ENCODE results near the gene DIPK1A.
"Not testable (repeated sequence)": the region's sequence is repeated elsewhere in the genome, so short reads cannot be mapped to it uniquely, and the experiment has no call there.

Gene DIPK1A

DNA sequence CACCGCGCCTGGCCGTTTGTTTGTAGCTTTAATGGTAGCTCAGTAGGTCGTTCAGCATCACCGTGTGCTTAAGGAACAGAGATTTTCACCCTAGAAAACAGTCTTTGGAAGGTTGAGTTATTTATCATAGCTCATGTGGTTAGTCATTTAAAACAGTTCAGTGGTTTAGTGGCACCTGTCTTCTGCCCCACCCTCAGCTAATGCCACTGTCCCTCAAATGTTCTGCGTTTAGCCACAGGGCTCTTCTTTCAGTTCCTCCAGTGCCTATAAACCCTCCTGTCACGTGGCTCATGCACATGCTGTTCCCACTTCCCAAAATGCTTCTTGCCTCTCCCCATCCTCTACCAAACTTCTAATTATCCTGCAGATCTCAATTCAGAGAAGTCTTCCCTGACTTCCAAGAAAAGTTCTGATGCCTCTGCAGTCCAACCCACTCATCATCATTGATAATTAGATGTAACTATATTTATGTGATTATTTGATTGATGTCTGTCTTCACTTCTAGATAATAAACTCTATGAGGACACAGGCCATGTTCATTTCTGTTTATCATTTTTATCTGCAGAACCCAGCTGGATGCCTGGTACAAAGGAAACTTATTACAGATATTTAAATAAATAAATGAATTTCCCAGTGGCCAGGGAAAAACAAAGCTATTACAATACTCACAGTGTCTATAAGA, 14.4 kb upstream of the DIPK1A start:
- DNase-seq = peak; percentile 76

DNA sequence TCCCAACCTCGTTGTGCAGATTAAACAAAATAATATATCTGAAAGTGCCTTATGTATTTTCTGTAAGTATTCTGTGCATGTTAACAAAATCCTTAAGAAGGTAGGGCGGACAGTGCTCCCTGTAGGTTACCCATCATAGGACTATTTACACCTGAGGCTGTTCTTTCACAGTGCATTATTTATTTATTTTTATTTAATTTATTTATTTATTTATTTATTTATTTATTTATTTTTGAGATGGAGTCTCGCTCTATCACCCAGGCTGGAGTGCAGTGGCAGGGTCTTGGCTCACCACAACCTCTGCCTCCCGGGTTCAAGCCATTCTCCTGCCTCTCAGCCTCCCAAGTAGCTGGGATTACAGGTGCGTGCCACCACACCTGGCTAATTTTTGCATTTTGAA, 12.8 kb upstream of the DIPK1A start:
- not testable (repeated sequence) for DNase-seq

DNA sequence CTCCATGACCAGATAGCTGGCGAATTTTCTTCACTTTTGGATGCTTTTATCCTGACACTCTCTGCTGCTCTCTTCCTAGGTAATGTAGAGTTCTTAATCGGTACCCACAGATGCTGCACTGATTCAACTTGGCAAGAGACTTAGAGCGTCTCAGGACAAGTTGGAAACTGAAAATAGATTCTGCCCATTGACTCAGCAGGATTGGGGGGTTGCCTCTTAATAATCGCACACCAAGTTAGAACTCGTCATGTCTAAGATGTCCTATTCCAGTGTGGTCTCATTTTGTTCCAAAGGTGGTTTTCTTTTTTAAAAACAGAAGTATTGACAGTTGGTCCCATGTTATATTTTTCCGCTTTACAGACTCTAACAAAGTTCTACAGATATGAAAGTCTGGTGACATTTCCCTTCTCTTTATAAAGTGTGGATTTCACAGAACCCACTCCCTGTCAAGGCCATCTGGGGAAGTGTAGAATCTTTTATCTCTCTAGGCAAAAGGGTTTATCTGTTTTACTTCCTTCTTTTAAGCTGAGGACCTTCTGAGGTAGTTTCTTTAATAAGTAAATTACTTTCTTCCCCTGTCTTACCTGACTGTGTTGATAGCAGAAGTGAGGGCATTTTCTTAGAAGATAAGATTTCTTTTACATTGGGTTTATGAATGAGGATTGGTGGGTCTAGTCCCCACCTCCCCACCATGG, 12.1 kb upstream of the DIPK1A start:
- DNase-seq = peak; percentile 67

DNA sequence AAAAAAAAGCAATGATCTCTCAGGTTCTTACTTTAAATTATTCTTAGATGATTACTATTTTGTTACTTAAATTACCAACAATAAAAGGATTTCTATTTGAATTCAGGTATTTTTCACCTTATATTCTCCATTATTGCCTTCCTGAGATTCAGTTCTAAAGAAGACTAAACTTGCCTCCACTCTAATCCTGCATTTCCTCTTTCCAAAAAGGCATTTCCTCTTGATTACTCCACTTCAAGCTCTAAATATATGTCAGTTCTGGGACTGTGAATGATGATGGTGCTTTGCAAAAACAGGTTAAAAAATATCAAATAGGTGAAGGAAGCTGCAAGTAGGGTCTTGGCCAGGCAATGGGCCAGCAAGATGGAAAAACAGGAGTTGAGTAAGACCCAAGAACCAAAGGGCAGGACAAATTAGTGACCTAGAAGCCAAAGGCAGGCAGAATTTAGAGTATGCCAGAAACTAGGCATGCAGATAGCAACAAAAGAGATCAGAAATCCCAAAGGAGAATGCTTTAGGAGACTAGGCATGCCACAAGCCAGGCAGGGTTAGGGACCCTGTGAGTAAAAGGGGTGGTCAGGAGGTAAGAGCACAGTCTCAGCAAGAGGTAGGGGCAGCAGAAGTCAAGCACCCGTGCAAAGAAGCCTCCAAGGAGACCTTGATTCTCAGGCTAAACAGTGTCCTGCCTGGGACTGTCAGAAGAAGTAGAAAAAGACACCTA, 11.3 kb upstream of the DIPK1A start:
- no peak for DNase-seq

DNA sequence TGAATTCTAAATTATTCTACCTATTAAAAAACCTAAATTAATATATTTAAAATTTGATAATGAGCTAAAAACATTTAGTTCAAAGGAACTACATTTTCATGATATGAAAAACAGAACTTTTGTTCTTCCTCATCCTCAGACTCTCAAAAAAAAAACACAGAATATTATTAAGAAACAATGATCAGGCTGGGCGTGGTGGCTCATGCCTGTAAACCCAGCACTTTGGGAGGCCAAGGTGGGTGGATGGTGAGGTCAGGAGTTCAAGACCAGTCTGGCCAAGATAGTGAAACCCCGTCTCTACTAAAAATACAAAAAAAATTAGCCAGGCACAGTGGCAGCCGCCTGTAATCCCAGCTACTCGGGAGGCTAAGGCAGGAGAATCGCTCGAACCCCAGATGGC, 10.7 kb upstream of the DIPK1A start:
- not testable (repeated sequence) for DNase-seq

DNA sequence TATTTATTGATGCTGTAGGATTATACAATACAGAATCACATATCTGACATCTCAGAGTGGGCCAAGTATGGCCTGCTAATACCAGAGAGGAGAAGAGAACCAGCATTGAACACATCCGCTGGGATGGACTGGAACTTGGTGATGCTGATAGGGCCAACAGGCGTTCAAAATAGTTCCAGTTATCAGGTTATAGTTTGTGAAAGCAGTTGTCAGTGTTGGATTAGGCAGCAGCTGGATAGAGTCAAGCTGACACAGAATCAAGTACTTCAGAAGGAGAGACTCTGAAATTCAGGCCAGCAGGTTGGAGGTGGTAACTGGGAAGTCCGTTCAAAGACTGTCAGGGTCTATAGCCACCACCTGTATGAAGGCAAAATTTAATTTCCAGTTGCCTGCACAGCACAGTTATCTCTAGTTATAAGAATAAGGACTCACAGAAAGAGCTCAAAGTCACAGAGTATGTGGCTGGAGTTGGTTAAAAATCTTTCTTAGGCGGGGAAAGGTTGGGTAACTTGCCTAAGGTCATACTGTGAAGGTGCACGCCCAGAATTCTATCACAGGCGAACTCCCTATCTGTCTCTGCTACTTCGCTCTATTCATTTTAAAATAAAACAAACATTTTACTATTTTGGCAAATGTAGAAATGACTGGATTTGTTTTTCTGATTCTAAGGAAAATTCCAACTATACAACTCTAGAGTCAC, 9.9 kb upstream of the DIPK1A start:
- no peak for DNase-seq

DNA sequence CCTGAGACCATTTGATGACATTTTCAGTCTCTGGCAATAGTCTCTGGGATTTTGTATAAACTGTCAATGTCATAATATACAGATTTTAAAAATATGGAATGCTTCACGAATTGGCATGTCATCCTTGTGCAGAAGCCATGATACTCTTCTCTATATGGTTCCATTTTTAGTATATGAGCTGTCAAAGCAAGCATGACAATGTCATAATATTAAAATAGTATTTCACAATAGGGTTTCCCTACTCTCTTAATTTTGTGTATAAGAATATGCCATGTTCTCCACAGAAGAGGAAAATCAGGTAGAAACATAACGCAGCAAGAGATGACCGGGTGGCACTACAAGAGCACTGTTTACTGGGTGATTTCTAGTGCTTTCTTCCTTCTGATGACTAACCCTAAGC, 8.3 kb upstream of the DIPK1A start:
- no peak for DNase-seq

DNA sequence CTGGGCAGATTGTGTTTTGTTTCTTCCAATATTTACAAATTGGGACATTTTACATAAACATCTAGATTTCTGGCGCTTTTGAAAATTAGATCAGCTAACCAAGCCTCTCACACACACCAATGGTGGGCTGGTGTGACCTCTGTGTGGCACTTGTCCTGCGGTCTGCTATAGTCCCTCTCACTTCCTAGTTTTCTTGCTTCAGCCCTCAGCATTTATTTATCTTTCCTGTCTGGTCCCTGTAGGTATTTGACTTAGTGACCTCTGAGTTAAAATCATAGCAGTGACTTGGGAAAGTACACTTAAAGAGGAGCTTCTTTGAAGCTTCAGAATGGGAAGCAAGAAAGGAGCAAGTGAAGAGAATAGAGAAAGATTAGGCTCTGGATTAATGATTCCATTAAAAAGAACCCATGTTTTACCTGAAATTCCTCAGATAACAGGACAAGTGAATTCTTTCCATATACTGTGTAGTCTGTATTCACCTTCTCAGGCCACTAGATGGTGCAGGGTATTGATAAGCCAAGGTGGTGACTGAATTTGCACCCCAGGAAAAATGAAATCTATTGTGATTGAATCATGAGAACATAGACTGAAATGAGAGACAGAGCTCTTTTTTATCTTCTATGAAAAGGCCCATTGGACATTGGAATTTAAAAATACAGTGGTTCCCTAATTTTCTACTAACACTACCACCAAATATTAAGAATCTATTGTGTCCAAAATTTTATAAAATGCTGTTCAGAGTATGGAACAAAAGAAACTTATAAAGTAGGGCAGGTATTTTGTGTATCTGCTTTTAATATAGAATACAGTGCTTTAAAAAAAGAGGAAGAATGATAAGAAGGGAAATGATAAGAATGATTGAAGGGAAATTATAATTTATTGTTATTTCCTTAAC, 7.1 kb upstream of the DIPK1A start:
- peak; percentile 61 for DNase-seq

DNA sequence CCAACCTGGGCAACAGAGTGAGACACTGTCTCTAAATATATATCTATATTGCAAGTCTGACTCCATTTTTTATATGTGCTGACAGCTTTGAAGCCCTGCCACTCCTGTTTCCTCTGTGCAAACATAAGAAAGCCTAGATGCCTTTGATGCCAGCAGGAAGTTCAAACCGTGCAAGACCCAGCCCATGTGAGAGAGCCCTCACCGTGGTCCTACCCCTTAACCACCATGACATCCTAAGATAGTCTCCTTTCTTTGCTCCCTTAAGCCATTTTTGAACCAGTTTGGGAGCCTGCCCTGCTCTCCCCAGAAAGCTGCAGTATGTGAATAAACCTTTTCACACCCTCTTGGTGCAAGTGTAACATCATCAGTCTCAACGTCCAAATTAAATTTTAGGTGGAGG, 3.7 kb upstream of the DIPK1A start:
- no peak for DNase-seq

DNA sequence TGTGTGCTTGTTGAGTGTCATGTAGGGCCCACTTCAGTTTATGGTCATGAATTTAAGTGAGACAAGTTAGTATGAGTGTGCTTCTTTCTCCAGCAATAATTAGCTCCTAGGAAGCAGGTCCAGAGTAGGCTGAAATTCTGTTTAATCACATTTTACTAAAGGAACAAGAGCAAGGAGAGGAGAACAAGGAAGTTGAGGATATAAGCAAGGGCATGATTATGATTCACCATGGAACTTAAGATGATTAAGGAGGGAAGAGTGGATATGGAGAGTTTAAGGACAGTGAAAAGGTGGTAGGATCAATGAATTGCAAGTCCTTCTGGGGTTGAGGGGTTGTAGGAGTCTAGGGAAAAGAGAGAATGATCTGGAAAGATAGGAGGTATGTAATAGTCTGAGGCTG, 3.1 kb upstream of the DIPK1A start:
- DNase-seq = no peak

DNA sequence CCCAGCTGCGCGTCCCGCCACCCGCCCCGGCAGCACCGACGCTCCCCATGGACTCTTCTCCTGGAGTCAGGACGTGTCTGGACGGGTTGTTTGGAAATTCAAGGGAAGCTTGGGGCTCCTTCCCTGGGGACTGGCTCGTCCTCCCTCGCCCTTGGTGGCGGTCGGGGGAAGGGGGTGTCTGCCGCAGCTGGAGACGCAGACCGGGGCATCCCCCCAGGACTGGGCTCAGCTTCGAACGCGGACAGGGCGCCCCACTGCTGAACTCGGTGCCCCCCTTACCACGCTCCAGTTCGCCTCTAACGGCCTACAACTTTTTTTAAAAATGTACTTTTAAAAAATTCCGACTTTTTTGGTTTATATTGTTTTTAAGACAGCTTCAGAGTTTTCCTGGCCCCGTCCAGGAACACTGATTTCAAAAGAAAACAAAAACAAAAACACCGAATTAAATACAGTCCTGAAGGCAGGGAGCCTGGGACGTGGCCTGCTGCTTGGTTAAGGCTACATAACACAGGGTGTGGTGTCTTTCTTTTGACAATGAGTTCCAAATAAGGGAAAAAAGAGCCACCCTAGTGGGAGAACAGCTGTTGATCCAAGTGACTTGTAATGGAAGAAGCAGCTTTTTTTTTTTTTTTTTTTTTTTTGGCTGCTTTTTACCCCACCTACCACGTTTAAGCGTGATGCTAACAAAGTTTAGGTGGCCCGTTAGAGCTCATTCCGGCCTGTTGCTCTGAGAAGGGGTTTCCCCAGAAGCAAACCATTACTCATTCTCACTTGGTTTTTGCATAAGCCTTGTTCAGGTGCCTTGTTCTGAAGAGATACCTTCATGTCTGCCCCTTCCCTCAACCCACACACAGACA, 862 bp upstream of the DIPK1A start:
- DNase-seq = peak; percentile 92

DNA sequence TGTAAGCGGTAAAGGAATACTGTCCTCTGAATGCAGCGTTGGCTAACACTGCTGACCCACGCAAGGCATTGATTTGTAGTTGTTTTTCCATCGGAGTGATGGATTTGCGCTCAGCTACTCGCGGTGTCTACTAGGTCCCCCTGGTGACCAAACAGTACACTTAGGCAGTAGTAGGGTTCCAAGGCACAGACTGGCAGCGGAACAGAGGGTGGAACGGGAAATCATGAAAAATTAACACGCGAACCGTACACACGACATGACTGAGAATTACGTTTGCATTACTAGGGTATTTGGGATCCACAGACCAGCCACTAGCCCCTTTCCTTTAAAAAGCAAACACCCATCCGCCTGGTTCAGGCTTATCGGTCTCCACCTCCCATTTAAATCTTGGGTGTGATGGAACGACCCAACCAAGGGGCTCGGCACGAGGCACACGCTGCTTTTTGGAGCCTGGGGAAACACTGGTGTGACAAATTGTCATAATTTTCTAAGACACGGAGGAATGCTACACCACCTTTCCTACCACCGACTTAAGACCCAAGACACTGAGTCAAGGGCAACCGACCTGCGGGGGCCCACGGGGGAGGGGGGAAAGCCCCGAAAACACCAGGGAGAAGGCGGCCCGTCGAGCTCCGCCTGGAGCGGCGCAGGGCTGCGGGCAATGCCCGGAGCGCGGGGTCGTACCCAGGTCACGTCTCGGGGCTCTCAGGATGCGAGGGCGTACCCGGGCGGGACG, 699 bp downstream of the DIPK1A start:
- peak; percentile 84 for DNase-seq

DNA sequence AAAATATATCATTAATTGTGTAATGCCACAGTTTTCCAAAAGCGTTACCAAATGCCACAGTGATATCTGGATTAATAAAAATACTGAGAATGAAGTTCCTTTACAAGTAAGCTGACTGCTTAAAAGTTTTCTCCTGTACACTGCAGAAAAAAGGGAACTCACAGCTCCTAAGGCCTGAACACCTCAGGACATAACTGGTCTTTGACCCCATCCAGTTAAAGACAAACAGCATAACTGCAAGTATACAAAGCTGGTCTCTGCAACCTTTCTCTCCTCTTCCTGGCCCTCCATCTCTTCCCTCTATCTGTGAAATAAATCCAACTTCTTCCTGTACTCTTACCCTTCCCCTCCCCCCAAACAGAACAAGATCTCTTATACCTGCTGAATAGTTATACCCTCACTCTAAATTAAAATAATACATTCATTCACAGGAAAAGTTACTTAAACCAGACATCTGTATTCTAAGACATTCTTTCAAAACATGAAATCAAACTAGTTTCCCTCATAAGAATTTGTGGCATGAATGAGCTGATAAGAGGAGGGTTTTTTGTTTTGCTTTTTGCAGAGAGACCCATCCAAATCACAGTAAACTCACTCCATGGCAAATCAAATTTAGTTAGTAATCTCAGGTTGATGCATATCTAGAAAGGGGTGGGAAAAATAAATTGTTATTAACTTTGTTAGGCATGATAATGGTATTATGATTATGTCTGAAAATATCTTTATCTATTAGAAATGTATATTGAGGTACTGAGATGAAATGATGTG, 2.9 kb downstream of the DIPK1A start:
- DNase-seq = no peak

DNA sequence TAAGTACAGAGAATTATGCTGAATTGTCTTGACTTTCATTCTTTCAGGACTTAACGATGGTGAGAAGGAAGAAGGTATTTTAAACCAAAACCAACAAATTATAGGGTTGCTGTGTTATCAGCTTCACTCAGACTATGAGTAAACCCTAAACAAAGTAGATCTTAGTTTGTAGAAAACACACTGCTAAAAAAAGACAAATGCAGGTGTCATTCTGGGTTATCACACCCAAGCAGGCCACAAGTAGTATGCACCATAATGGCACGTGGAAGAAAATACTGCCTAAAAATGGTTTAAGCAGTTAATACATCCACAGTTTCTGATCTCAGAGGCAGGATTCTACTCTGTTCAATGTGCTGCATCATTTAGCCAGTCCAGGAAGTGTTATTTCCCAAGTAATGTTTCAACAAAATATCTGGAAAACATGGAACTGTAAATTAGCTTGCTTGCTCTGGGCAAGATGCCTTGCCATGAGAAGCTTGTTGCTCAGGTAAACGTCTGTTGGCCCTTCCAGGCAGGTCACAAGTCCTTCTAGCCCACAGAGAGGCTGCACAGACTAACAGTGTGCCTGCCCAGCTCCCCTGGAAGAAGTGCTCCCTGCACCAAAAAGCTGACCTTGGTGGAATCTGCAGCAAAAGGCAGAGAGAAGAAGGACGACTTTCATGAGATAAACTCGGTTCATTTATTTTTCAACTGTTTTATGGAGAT, 4.1 kb downstream of the DIPK1A start:
- DNase-seq = peak; percentile 49

DNA sequence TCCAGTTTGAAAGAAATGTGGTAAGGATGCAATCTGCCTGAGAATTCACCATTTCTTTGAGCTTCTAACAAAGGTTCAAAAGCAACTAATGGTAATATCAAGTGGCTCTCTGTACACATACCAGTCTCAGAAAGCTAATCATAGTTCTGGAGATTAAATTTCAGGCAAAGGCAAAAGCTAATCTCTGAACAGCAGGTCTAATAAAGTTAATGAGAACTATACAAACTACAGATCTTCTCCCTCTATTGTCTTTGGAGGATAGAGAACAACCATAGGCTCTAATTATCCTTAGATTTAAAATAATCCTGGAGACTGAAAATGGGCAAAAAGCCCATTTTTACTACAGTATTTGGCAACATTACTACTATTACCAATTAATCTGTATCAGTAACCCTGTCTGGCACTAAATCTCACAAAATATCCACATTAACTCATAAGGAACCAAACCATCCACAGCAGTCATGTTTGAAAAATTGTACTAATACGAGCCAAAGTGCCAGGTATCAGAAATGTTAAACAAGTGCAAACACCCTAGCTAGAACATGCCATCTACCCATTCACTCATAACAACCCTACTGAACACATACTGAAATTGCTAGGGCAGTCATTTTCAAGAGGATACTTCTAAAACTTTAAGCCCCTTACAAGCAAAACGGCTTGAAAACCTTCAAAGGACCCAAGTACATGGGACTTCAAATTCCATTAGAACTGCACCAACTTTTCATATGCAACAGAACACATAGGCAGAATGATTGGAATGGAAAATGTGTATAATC, 4.8 kb downstream of the DIPK1A start:
- no peak for DNase-seq

DNA sequence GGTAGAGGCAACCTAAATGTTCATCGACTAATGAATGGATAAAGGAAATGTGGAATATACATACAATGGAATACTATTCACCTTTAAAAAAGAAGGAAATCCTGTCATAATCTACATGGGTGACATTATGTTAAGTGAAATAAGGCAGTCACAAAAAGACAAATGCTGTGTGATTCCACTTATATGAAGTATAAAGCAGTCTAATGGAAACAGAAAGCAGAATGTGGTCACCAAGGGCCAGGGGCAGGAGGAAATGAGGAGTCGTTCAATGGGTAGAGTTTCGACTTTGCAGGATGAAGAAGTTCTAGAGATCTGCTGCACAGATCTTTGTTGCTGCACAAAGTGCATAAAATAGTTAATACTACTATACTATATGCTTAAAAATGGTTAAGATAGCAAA, 7.8 kb downstream of the DIPK1A start:
- peak; percentile 85 for DNase-seq

DNA sequence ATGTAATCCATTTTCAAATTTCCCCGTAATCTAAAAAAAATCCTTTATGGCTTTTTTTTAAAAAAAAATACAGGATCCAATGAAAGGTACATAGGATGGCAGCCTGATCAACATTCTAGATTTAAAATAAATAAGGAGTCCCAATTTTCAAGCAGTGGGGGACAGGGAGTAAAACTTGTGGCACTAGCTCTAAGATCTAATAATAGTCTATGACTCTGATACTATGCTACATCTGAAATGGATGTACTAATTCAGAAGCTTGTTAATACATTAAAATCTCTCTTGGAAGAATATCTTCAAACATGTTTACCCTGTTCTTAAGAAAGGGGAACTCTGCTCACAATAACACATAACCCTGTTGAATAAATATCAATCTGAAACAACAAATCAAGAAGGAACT, 8.5 kb downstream of the DIPK1A start:
- no peak for DNase-seq

DNA sequence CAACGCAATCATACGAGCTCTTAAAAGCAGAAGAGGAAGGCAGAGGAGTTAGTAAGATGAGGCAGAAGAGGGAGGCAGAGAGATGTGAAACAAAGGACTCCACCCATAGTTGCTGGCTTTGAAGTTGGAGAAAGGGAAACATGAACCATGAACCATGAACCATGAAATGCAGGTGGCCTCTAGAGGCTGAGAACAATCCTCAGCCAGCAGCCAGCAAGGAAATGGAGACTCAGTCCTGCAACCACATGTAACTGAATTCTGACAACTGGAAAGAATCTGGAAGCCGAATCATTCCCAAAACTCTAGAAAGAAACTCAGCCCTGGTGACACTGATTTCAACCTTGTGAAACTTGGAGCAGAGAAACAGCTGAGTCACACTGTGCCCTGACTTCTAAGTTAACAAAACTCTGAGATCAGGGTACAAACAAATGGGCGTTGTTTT, 10.1 kb downstream of the DIPK1A start:
- DNase-seq = peak; percentile 39
